ENCODE data around the gene ZNF385B.

Gene ZNF385B

DNA sequence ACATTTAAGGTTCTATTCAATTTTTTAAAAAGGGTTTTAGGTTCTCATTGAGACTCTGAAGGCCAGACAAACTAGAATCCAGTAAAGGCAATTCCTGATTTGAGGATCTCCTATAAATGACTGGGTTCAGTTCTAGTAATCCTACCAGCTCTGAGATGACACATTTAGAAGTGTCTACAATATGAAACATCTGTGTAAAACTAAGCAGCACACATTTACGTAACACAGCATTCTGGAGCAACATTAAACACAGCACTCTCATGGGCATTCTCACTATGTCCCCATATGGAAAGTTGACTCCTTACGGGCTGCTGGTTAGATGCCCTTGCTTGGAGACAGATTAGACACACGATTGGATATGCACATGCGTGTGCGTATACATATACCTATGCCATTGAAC, 114.4 kb downstream of the ZNF385B start:
- DNase-seq (ENCODE audit: low read depth) = no peak

DNA sequence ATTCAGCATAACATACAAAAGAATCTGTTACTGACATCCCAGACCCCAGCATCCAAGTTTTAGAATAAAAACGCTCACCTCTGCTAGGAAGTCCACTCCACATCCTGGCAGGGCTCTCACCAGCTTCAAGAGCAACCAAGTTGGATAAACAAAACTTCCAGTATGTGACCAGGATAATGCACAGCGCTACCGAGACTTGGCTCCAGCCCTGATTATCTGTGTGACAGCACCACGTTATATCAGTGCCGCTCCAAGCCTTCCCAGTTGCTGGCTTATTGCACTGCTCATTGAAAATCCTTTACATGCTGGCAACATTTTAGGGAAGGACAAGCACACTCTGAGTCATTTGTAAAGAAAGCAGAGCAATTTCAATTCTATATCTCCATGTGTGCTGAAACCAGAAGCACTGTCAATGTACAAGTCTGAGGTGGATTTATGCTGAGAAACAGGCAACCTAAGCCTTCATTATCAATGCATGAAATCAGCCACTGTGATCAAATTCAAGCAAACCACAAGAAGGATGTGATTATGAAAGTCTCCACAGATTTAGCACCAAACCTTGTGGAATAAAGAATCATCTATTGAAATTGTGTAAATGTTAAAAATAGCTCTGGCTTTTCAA, 115.7 kb downstream of the ZNF385B start:
- no peak for DNase-seq (ENCODE audit: low read depth)

DNA sequence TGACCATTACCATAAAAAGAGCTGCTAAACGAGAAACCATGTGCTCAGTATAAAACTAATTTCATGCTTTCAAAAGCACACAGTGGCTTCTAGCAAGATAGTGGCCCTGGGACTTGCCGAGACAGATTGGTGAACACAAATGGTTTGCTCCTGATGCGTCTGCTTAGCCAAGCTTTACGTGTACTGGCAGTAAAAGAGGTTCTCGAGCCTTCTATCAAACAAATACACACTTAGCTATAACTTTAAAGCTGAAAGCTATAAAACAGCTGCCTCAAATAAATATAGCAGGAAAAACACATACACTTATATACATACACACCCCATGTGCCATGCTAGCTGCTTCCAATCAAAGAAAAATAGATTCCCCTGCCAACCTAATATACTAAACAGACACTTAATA, 117.0 kb downstream of the ZNF385B start:
- no peak for DNase-seq (ENCODE audit: low read depth)

DNA sequence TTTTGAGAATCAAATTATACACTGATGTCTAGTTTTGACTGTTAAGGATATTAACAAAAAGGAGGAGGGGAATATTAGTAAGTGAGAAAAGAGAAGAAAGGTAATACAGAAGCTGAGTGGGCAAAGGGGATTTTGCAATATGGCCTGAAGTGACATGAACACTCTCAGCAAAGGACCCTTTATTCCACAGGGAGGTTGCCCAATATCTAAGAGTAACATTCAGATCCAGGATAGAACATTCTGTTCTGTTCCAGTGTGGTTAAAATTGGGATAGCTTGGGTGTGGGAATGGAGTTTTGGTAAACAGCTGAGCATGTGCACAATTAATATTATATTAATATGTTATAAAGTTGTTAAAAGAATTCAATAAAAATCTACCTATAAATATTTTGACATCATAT, 120.1 kb downstream of the ZNF385B start:
- DNase-seq (ENCODE audit: low read depth) = no peak

DNA sequence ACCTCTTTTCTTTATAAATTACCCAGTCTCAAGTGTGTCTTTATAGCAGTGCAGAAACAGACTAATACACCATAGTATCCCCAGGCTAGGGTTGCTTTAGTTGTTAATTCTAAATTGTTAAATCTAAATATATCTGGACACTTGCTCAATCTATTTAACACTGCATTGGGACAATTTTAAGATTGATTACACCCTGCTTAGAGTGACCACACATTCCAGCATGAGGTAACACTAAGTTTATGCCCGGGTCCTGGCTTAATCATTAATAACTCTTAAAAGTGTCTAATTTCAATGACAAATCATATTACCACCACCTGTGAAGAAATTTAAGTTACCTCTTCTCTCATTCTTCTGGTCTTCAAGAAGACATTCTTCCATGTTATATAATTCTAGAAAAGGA, 131.4 kb downstream of the ZNF385B start:
- DNase-seq (ENCODE audit: low read depth) = no peak

DNA sequence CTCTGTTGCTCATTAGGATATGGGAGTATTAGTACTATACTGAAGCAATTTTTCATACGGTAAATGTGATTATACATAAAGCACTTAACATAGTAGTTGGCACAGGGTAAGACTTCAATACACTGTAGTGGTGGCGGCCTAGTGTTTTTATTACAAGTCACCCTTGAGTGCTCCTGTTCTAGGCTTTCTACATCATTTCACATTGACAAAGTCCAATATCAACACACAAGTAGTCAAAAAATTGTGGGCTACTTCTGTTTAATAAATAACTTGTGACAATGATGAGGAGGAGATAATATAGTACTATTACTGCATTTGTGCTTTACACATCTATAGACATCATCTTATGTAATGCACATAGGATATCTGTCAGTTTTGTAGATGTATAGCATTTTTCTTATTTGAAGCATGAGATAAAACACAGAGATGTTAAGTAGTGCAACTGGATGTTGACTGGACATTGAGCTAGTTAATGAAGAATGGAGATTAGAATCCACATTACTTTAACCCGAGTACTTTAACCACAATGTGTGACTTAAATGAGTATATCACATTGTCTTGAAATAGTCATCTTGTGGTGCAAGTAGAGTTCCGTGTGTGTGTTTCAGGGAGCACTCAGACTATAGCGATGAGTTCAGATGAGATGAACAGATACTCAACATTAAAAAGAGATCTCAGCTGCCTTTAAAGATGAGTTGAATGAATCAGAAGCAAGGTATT, 134.8 kb downstream of the ZNF385B start:
- DNase-seq (ENCODE audit: low read depth) = no peak

DNA sequence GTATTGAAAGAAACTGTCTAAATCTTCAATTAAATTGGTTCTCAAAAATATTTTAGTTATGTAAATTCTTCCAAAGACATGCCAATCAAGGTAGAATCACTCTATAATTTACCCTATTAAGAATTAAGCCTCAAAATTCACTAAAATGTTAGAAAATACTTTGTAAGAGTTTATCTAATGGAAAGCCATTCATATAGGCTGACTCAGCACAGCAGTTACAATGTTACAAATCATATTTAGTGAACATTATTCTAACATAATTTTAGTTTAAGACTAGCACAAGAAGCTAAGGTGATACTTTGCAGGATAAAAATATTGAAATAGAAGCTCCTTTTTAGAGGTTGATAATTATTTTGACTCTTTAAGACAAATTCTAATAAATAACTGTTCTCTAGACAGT, 137.0 kb downstream of the ZNF385B start:
- DNase-seq (ENCODE audit: low read depth) = no peak

DNA sequence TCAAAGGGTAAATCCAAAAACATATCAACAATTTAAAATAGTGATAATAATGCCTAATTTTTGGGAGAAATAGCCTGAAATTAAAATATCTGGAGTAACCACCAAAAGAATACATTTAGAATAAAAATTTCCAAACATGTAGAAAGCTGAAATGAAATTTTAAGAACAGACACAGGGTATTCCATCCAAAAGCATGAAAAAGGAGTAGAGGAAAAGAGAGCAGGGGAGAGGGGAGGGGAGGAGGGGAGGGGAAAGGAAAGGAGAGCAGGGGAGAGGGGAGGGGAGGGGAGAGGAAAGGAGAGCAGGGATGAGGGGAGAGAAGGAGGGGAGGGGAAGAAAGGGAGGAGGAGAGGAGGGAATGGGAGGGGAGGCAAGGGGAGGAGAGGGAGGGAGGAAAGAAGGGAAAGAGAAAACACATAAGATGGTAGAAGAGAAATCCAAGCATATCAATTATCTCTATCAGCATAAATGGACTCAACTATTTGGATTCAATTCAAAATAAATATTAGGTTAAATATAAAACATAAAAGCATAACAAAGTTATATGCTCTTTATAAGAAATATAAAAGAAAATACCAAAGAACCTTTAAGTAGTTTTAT, 141.1 kb downstream of the ZNF385B start:
- no peak for DNase-seq (ENCODE audit: low read depth)

DNA sequence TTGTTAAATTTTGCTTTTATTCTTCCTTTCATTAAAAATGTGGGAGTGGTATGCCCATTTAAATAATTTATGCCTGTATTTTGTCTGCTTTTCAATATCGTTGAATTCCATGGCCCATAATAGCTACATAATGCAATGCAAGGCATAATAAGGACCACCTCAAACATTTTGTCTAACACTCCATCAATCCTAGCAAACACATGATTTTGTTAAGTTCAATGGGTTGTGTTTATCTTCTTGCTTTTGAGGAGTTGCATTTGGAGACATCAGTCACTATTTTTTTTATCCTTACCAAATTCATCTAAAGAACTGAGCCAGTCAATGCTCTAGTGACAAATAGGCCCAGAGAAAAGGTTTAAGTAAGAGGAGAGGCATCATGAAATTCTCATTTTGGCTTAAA, 145.5 kb downstream of the ZNF385B start:
- no peak for DNase-seq (ENCODE audit: low read depth)

DNA sequence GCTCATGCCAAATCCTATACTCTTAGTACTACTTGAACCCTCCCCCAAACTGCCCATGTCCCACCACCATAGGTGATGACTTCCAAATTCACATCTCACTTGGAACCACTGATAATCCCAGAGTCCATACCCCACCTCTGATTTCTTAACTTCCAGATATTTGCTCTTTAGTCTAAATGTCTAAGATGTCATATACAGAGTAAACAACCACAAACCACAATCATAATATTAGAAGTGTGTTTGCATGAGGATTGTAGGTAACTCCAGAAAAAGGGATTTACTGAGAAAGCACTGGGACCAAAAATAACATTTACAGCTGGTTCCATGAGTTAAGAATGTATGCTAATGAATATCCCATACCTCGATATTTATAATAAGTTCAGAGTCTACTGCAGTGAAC, 146.2 kb downstream of the ZNF385B start:
- no peak for DNase-seq (ENCODE audit: low read depth)

DNA sequence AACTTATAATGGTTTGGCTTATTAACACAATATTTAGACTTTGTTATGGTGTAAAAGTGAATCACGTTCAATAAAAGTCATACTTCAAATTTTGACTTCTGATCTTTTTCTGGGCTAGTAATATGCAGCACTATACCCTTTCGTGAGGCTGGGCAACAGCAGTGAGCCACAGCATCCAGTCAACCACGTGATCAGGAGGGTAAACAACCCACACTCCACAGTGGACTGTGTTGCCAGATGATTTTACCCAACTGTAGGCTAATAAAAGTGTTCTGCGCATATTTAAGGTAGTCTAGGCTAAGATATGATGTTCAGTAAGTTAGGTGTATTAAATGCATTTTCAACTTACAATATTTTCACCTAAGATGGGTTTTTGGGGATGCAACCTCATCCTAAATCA, 148.6 kb downstream of the ZNF385B start:
- DNase-seq (ENCODE audit: low read depth) = no peak

DNA sequence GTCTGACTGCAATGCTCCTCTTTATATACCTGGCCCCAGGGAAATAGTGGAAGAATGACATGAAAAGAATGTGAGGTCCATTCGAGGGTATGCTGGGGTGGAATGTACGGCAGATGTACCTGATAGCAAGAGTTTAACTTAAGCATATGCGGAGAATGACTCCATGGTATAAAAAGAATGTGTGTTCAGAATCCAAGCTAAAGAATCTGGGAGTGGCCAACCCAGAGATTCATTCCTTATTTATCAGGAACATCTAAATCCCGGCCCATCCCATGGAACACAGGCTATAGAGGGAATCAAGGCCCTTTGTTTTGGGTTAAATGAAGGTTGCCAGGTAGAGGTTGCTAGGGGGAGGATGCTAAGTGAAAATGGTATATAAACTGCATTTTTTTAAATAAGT, 150.0 kb downstream of the ZNF385B start:
- no peak for DNase-seq (ENCODE audit: low read depth)

DNA sequence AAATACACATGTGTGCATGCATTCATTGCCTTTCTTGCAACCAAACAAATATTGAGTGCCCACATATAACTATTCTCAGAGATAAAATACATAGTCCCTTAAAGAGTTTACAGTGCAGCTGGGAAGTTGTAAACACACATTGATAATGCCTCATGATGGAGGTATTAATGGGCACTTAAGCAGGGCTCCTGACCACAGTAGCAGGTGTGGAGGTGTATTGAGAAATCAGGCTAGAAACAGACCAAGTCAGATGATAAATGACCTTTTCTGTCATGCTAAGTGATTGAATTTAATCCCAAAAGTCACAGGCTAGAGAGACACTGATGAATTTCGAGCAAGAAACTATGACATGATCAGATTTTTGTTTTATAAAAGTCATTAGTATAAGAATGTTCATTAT, 157.7 kb downstream of the ZNF385B start:
- no peak for DNase-seq (ENCODE audit: low read depth)

DNA sequence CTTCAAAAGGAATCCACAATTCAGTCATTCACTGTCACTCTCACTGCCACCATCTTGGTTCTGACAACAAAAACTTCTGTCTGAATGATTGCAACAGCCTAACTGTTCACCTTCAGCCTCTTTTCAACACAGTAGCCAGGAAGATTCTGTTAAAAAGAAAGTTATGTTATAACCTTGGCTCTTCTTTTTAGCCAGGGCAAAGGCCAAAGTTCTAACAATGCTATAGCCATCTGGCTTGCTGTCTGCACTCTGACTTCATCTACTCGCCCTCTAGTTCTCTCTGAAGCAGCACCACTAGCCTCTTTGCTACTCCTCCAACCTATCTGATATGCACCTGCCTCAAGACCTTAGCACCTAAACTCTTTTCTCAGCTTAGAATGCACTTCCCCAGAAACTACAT, 158.5 kb downstream of the ZNF385B start:
- no peak for DNase-seq (ENCODE audit: low read depth)

DNA sequence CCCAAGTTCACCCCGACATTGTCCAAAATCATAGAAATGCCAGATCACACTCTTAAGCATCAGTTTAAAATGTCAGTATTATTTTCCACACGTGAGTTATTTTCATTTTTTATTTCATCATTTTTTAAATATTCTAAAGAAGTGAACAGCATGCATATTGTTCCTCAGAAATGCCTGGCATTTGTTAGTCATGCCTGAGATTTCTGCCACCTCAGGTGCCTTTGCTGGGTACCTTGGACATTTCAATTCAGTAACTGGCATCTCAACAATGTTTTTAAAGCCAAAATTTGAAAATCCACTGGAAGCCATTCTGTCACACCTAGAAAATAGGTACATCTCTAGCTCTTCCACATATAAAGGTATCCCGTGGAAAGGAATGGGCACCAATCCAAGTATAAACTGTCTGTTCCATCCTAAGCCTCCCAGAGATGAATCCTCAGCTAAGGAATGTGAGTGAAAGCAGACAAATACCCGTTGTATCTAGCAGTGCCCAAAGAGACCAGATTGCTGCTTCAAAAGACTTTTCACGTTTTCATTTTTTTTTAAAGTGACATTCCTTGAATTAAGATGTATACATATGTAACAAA, 159.8 kb downstream of the ZNF385B start:
- no peak for DNase-seq (ENCODE audit: low read depth)

DNA sequence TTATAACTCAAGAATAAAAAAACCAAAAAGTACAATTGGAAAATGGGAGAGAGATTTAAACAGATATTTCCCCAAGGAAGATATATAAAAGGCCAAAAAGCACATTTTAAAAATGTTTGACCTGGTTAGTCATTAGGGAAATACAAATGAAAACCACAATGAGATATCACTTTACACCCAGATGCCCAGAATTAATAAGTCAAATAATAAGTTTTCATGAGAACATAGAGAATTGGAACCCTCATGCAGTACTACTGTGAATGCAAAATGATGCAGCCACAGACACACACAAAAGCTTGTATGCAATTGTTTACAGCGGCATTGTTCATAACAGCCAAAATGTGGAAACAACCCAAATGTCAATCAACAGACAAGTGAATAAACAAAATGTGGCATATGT, 165.9 kb downstream of the ZNF385B start:
- DNase-seq (ENCODE audit: low read depth) = no peak

DNA sequence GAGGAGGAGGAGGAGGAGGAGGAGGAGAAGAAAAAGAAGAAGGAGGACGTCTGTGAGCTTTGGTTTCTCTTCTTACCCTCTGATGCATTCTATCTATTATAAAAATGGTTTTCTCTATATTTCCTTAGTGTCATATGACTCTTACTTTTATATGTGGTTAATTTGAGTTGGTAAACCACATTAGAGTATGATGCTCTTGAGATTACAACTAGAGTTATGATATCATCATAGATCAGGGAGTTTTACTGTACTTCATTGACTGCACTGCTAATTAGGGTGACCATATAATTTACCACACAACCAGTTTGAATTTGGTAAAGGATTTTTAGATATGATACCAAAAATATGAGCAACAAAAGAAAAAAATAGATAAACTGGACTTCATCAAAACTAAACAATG, 166.4 kb downstream of the ZNF385B start:
- no peak for DNase-seq (ENCODE audit: low read depth)

DNA sequence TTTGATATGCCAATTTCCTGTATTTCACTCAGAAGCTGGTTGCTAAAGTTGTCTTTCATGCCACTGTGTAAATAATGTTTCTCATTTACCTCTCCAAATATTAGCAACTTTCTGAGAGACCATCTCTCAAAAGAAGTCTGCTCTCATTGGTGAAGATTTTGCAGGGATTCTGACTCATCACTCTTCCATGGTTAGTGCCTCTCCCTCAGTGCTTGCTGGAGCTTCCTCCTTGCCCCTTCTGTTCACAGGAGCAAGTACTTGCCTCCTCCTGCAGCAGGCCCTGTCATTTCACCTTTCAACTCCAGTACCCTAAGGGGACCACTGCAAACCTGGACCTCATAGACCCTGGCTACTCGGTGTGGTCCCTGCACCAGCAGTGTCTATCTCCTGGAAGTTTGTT, 168.8 kb downstream of the ZNF385B start:
- no peak for DNase-seq (ENCODE audit: low read depth)

DNA sequence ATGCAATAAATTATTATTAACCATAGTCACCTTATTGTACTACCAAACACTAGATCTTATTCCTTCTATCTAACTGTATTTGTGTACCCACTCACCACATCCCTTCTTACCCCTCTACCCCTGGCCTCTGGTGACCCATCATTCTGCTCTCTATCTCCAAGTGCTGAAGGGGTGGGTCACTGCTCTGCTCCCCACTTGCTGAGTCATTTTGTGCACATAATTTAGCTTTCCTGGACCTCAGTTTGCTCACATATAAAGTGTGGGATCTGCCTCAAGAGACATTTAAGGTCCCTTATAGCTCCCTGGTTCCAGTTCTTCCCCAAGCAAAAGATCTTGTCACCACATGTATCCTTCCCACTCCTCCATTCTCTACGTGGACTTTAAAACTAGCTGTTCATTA, 169.4 kb downstream of the ZNF385B start:
- DNase-seq (ENCODE audit: low read depth) = no peak

DNA sequence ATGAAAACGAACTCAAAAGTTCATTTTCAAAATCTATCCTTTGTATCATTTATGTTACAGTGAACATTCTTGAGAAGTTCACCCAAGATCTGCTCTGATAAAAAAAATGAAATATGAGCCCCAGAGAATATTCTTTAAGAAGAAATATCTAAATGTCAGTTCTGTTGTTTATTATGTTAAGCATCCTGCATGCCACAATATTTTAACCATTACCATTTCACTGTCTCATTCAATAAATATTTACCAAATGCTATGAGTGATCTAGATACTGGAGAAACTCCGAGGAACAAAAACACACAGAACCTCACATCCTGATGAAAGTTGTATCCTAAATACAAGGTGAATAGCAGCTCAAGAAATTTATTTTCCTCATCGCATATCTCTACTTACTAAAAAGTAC, 170.2 kb downstream of the ZNF385B start:
- DNase-seq (ENCODE audit: low read depth) = no peak

DNA sequence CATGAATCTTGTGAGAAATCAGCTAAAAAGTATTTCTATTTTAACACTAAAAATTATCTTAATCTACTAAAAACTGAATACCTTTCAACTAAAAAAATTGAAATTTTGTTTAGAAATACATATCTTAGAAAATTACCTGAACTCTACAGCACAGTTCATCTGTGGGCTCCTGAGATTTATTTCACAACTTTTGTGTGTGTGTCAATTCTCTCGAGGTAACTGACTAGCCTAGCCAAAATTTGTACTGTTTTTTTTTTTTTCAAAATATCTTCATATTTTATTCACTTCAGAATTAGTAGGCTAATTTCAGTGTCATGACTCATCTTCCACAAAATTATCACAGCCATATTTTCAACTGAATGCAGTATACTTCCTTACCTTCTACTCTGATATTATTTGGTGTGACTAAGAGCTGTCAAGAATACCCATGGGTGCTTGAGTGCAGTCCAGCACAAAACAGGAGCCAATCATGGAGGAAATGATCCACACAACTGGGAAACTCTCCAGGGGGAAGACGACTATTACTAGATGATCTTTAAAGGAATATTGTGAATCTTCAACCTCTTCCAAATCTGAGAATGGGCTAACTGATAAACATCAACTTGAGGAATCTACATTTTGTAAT, 174.6 kb downstream of the ZNF385B start:
- DNase-seq (ENCODE audit: low read depth) = no peak

DNA sequence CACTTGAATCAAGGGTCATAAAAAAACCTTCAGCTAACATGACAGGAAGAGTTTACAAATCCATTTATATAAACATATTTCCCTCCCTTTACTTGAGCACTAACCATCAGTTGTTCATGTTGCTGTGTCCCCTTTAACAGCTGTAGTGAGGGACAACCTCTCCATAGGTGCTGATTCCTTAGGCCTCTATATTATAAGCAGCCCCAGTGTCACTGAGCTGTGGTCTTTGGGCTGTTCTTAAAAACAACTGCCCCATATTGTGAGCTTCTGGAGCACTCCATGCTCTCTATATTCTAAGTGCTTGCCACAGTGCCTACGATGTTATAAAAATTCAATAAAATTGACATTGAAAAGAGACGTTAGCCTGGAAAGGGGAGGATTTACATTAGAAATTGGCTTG, 175.3 kb downstream of the ZNF385B start:
- DNase-seq (ENCODE audit: low read depth) = no peak

DNA sequence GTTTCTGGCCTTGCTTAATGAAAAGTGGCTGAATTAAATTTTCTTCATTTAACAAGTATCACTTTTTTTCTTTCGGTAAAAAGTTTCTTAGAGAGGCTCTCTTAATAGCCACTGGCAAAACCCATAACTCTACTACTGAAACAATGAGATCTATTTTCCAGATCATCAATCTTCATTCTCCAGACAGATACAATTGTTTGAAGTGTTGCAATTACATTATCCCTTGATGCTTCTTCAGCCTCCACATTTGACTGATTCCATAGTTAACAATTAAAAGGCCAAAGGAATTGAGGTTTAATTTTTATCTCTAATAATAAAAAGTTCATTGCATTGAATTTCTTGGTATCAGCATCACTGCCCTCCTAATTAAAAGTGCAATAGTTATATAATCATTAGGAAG, 176.3 kb downstream of the ZNF385B start:
- no peak for DNase-seq (ENCODE audit: low read depth)
